HG03469 (cell line): ENCODE measurements around the gene CNOT9.

ENCODE experiments used
- ATAC-seq: cut with Tn5 transposase; IDR thresholded peaks from one replicate; pipeline ENCODE4 v1.9.1; 2021; ENCODE audit warnings: mild to moderate bottlenecking, moderate library complexity, moderate number of reproducible peaks; ENCODE audit not compliant: unreplicated experiment

The CNOT9 gene

DNA sequence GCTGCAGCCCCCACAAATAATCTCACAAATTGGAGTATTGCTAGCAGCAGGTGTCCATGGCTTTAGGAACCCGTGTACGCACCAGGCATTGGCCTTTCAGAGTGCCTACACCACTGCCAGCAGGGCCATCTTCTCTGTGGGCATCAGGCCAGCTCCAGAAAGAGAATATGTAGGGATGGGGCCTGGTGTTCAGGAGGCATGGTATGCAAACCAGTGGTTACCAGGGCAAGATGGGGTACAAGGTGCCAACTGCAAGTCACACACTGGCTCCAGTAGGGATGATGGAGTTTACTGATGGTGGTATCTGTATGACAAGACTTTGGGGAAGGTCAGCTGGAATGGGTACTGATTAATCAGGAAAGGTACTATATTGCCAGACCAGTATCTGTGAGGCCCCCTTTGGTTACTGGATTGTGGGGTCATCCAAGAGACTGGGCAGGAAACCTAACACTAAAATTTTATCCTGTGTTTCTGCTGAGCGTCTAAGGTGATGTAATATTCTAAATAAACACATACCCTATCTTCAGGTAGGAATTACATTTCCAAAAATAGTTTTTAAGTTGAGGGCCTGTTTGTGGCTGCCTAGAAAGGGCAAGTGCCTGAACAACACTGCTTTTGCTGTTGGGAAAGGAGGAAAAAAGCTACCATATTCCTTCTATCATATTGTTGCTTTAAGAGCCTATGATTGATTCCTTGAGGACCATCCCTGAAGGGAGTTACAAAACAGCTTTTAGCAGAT, 9.0 kb downstream of the CNOT9 start:
- no peak for ATAC-seq

GRCh38 chr2:218578272-218578877, 9.7 kb downstream of the CNOT9 start:
- no peak for ATAC-seq

DNA sequence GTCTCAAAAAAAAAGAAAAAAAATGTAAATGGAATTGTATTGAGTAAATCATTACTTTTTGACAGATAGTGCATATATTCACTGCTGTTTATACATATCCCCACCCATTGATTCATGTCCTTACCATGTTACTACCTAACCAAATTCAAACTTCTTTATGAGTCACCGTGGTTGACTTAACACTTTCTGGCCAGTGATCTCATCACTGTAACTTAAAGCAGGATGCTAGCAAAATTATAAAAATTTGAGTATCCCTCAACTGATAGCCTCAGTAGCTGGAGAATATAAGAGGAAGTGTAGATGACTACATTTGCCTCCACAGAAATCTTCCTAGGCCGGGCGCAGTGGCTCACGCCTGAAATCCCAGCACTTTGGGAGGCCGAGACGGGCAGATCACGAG, 13.4 kb downstream of the CNOT9 start:
- peak; percentile 58 for ATAC-seq

- no peak for ATAC-seq
Measured at GRCh38 chr2:218583983-218584850, 15.6 kb downstream of the CNOT9 start.

- ATAC-seq, result no peak
Measured at GRCh38 chr2:218585541-218585940, 16.9 kb downstream of the CNOT9 start.

DNA sequence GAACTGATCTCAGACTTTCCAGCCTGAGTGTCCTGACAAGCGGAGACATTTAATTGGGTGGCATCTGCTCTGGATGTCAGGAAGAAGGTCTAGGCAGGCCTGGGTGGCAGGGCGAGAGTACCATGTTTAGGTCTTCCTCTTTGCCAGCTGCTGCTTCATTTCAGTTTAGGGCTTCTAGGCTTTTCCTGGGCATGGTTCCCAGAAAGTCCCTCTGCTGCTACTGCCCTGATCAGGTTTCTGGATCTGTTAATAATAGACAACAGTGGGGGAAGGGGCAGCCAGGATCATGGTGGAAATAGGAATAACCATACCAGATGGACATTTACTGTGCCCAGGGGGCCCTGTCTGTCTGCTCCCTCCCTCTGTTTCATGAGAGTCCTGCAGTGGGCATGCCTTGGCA, 36.8 kb downstream of the CNOT9 start:
- ATAC-seq, result no peak

DNA sequence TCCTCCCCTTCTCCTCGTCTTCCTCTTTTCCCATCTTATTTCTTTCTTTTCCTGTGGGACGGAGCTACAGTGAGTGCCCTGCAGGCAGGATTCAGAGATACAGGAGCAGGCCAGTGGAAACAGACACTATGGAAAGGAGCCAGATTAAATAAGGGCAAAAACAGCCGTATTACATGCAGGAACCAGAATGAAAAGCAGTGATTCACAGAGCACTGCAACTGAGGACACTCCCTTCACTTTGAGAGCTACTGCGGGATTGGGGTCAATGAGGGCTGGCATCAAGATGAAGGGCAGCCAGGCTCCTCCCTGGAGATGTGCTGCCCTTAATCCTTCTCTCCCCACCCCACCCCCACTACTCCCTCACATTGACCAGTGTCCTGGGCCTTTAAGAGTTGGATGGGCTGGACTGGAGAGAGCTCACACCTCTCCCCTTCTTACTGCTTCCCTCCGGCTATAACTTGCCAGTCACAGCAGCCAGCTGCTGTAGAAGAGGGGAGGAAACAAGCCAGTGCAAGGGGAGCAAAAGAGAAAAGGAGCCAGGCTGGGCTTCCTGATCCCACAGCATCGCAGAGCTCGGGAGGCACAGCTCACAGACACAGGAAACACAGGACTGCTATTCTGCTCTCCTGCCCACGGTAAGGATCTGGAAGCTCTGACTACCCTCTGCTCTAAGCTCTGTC, 38.9 kb downstream of the CNOT9 start, which contains the start of gene PLCD4:
TSS of gene PLCD4 (plus strand) at position 464 of the 680 bp plus-strand sequence. CDS start 7,841 bp downstream, outside the sequence.
- no peak for ATAC-seq

DNA sequence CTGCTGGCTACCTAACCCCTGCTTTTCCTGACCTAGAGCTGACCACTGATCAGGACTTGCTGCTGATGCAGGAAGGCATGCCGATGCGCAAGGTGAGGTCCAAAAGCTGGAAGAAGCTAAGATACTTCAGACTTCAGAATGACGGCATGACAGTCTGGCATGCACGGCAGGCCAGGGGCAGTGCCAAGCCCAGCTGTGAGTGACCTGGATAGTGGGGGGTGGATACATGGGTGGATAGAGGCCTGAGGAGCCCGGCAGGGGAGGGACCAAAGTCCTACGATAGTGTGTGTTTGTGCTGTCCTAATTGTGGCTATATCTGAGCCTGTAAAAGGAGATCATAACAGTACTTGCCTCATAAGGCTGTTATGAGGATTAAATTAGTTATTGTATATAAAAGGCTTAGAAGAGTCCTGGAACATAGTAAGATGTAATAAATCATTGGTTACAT, 47.3 kb downstream of the CNOT9 start:
- no peak for ATAC-seq

GRCh38 chr2:218618102-218618860, 49.6 kb downstream of the CNOT9 start:
- no peak for ATAC-seq

DNA sequence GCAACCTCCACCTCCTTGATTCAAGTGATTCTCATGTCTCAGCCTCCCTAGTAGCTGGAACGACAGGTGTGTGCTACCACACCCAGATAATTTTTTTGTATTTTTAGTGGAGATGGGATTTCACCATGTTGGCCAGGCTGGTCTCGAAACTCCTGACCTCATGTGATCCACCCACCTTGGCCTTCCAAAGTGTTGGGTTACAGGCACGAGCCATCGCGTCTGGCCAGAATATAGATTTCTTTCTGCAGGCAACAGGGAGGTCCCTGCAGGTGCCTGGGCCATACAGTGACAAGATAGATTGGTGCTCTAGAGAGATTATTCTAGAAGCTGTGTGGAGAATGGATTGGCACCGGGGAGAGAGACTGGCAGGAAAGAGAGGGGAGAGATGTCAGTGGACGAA, 52.4 kb downstream of the CNOT9 start:
- ATAC-seq, result no peak

- no peak for ATAC-seq
Measured at GRCh38 chr2:218622606-218623365, 54.1 kb downstream of the CNOT9 start.

- ATAC-seq, result no peak
Measured at GRCh38 chr2:218623366-218623705, 54.7 kb downstream of the CNOT9 start.

GRCh38 chr2:218626369-218626768, 57.7 kb downstream of the CNOT9 start:
- no peak for ATAC-seq

- no peak for ATAC-seq
Measured at GRCh38 chr2:218627939-218628338, 59.3 kb downstream of the CNOT9 start.

- no peak for ATAC-seq
Measured at GRCh38 chr2:218631837-218632236, 63.2 kb downstream of the CNOT9 start.

GRCh38 chr2:218635719-218636118, 67.1 kb downstream of the CNOT9 start:
- ATAC-seq, result no peak

DNA sequence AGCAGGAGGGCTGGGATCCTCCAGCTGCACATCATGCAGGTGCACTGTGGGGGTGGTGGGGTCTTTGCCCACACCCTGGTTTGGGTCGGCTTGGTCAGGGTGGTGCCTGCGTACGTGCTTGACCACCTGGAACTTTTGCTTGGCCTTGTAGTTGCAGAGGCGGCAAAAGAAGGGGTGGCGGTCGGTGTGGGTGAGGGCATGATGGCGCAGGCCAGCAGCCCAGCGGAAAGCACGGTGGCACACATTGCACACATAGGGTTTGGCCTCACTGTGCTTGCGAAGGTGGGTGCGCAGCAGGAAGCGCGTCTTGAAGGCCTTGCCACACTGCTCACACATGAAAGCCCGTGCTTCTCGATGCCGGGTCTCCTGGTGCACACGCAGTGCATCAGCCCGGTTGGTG, 69.7 kb downstream of the CNOT9 start:
- no peak for ATAC-seq

GRCh38 chr2:218642121-218642656, 73.5 kb downstream of the CNOT9 start:
- ATAC-seq, result no peak

DNA sequence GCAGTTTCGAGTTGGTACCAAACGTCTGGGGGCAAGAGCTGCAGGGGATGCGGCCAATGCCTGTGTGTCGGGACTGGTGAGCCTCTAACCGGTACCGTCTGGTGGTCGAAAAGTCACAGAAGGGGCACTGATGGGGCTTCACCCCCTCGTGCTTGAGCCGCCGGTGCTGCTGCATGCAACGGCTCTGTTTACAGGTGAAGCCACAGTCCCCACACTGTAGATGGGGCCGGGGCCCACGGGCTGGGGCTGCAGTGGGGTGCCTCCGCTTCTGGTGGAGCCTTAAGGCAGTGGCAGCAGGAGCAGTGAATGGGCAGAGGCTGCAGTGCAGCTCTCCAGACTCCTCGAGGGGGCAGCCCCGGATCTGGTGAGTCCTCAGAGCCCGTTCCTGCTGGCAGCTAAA, 74.1 kb downstream of the CNOT9 start:
- ATAC-seq, result no peak
